Renal cortical epithelial cell (primary cell): ENCODE results near the gene TBC1D14. TPM values are rescaled to one million over a fixed set of nuclear protein-coding genes. Genes with fewer than 3 reads are reported as not detected.
"Not testable (repeated sequence)": the region's sequence is repeated elsewhere in the genome, so short reads cannot be mapped to it uniquely, and the experiment has no call there.

Source experiments
- DNase-seq: peaks from one replicate; pipeline ENCODE4 v3.0.0-alpha.2; 2011; ENCODE audit warnings: low read depth
- total RNA-seq: library from RNA; depleted of rRNA; stranded (reverse); fragments of >200 nt; gene quantifications from 2 replicates; pipeline ENCODE4 v1.2.3, GENCODE V29; 2014

Gene TBC1D14
- total RNA-seq, 1 donor from 2014 or later = 94.0 TPM

GRCh38 chr4:6890971-6891370 lies 18.7 kb upstream of the TBC1D14 start:
- not testable (repeated sequence) for DNase-seq

GRCh38 chr4:6891436-6892170 lies 18.0 kb upstream of the TBC1D14 start:
- no peak for DNase-seq

- DNase-seq = peak; percentile 53
Observed at GRCh38 chr4:6892190-6892908, 17.3 kb upstream of the TBC1D14 start.

- DNase-seq = no peak
Observed at GRCh38 chr4:6892909-6893202, 16.8 kb upstream of the TBC1D14 start.

GRCh38 chr4:6893449-6894085 lies 16.1 kb upstream of the TBC1D14 start:
- peak; percentile 93 for DNase-seq

- DNase-seq = no peak
Observed at GRCh38 chr4:6894086-6894478, 15.5 kb upstream of the TBC1D14 start.

DNA sequence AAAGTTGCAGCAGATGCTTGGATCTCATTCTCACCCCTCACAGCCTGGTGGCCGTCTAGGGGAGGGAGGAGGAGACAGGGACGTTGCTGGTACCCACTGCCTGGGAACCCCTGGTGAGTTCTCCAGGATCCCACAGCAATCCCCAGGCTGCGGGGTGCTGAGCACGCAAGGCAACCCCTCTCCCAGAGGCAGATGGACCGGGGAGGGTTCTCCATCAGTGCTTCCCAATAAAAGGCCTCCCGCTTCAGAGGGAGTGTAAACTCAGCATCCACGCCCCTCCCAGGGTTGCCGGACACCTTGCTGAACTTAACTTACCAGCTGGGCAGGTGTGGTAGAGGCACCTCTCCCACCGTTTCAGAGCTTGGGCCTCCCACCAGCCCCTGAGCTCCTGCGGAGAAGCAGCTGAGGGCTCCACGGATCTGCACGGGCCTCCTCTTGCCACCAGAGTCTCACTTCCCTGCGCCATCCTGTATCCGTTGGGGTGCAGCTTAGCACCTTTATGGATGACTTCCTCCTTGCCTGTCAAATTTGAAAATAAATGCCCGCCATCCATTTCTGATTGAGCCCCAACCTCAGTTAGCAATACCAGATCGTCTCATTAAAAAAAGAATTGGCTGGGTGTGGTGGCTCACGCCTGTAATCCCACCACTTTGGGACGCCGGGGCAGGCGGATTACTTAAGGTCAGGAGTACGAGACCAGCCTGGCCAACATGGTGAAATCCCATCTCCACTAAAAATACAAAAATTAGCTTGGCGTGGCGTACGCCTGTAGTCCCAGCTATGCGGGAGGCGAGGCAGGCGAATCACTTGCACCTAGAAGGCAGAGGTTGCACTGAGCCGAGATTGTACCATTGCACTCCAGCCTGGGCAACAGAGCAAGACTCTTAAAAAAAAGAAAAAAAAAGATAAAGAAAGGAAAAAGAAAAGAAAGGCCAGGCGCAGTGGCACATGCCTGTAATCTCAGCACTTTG lies 14.8 kb upstream of the TBC1D14 start:
- no peak for DNase-seq

GRCh38 chr4:6896035-6896434 lies 13.6 kb upstream of the TBC1D14 start:
- no peak for DNase-seq

DNA sequence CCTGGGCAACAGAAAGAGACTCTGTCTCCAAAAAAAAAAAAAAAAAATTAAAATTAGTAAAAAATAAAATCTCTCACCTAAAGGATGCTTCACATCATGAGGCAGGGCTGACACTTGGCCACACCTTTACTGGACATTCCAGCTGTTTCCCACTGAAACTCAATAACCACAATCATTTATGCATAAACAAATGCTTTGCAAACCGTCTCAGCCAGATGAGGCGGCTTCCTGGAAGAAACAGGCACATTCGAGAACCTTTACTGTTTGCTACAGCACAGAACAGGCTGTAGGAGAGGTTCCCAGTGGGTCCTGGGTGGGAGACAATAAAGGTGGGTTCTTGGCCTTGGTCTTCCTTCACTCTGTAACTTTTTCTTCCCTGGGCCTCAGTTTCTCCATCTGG lies 10.9 kb upstream of the TBC1D14 start:
- DNase-seq = no peak

GRCh38 chr4:6900181-6900812 lies 9.3 kb upstream of the TBC1D14 start:
- DNase-seq = no peak

DNA sequence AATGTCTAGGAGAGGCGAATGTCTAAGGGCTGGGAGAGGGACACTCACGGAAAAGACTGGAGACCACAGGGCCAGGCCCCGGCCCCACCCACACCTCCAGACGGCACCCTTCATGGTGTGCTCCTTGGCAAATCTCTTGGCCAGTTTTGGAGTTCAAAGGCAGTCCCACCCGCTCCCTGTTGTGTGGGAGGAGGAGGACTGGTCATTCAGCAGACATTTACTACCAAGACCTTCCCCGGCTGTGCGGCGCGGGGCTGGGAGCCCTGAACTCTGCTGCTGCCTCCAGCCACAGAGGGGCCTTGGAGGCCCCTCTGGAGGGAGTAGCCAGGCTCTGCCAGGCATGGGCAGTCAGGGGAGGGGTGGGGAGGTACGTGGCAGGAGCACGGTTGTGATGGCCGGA lies 8.7 kb upstream of the TBC1D14 start:
- DNase-seq = no peak

DNA sequence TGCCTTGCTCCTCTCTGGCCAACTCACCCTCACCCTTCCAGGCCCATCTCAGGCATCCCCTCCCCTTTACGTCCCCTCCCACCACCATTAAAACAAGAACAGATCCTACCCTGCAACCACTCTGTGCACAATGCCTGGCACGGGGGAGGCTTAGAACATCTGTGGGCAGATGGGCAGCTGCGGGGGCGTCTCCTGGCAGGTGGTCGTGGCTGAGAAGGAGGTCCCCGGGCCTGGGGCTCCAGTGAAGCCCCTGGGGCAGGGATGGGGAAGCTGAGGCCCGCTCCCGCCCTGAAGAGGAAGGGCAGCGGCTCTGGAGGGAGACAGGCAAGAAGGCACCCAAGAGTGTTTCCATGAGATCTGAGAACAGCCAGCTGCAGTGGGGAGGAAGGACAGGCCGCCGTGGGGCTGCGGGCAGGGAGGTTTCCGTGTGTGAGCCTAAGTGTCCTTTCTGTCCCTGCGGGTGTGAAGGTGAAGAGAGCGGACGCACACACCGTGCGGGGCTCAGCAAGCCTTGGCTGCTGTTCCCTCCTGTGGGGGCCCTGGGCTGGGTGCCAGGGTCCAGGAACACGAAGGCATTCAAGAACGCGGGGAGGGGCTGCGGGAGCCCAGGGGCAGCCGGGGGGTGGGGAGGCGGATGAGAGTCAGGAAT lies 7.8 kb upstream of the TBC1D14 start:
- DNase-seq = no peak

DNA sequence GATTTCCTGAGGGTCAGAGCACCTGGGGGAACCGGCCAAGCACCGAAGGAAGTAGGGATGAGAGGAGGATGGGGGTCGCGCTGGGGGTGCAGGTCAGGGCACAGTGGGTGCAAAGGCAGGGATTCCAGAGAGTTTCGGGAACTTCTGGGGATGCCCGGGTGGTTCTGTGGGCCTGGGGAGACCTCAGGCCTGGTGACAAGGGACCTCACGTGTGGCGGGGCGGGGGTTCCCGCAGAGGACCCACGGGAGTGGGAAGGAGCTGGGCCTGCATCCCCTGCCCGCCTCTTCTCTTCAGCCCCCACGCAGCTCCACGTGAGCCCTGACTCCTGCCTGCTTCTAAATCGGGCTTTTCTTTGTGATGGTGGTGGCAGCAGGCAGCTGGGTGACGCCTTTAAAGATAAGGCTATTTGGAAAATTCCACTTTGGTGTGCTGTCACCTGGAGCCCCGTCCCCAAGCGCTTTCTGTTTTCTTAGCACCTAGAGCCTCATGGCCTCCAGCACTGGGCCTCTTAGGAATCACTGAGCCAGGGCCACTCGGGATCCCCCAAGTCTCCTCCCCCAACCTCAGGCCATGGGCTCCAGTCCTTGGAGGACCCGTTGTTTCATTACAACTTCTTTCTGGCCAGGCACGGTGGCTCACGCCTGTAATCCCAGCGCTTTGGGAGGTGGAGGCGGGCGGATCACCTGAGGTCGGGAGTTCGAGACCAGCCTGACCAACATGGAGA lies 7.1 kb upstream of the TBC1D14 start:
- DNase-seq = no peak

DNA sequence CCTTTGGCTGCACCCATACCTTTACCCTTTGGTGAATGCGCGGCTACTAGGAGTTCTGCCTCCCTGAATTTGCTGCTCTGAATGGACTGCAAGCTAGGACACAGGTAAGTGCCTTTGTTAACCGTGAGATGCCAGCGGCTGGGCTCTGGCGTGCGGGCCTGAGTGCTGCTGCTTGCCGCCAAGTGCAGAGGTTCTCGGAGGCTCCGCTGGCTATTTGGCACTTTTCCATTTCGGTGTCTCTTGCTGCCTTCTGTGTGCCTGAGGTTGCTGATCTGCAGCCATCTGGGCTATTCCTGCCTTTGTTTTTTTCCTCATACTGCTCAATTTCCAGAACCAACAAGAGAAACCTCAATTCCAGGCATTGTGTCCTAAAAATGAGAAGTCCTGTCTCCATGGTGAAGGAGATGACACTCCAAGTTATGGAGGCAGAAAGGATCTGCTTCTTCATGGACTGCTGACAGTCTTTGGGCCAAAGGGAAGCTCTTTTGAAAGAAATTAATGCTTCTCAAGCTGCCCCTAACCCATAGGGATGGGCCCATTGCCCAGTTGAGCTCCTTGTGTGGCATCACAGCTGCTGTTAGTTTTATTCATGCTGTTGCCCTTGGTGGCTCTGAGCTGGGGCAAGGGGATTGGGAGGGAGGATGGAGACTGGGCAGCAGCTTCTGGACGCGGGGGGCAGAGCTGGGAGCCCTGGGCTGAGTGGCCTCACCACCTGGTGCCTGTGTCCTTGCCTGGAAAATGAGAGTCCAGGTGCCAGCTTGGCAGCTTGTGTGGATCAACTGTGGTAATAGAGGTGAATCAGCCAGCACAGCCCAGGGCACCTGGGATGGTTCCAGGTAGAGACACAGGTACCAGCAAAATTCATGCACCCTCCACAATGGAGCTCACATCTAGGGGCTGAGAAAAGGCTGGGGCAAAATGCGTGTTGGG lies 3.8 kb upstream of the TBC1D14 start:
- no peak for DNase-seq

DNA sequence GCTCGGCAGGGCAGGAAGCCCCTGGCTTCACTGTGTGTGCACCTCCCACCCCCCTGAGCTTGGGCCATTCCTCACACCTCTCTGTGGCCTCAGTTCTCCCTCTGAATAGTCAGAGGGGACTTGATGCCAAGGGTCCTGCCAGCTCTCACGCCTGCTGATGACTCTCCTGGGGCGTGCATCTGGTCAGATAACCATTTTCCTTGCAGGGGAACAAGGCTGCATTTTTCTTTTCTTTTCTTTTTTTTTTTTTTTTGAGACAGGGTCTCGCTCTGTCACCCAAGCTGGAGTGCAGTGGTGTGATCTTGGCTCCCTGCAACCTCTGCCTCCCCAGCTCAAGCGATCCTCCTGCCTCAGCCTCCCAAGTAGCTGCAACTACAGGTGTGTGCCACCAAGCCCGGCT lies 3.1 kb upstream of the TBC1D14 start:
- DNase-seq = not testable (repeated sequence)

GRCh38 chr4:6907658-6908191 lies 1.9 kb upstream of the TBC1D14 start:
- DNase-seq = no peak

- DNase-seq = no peak
Observed at GRCh38 chr4:6908432-6909112, 1.1 kb upstream of the TBC1D14 start.

GRCh38 chr4:6909970-6910339 lies 329 bp downstream of the TBC1D14 start:
- no peak for DNase-seq
